ENCODE results near the gene ADARB1.

Gene ADARB1

GRCh38 chr21:45179568-45180245 is 105.3 kb downstream of the ADARB1 start:
- DNase-seq (ENCODE audit: low spot score): no peak
- no peak for TF ChIP-seq CTCF (IDR thresholded peaks at IDR 0.05; ENCODE audit: extremely low read depth, missing control alignments)

GRCh38 chr21:45180246-45180599 is 105.8 kb downstream of the ADARB1 start:
- no peak for DNase-seq (ENCODE audit: low spot score)
- no peak for TF ChIP-seq CTCF (IDR thresholded peaks at IDR 0.05; ENCODE audit: extremely low read depth, missing control alignments)

GRCh38 chr21:45182958-45183357 is 108.6 kb downstream of the ADARB1 start:
- DNase-seq (ENCODE audit: low spot score): no peak
- TF ChIP-seq CTCF (IDR thresholded peaks at IDR 0.05; ENCODE audit: extremely low read depth, missing control alignments): no peak

- no peak for TF ChIP-seq CTCF (IDR thresholded peaks at IDR 0.05; ENCODE audit: extremely low read depth, missing control alignments)
- no peak for DNase-seq (ENCODE audit: low spot score)
Observed at GRCh38 chr21:45183852-45184251, 109.5 kb downstream of the ADARB1 start.

- no peak for TF ChIP-seq CTCF (IDR thresholded peaks at IDR 0.05; ENCODE audit: extremely low read depth, missing control alignments)
- DNase-seq (ENCODE audit: low spot score): no peak
Observed at GRCh38 chr21:45184869-45185268, 110.5 kb downstream of the ADARB1 start.

GRCh38 chr21:45186709-45187108 is 112.3 kb downstream of the ADARB1 start:
- no peak for TF ChIP-seq CTCF (IDR thresholded peaks at IDR 0.05; ENCODE audit: extremely low read depth, missing control alignments)

GRCh38 chr21:45187646-45188045 is 113.3 kb downstream of the ADARB1 start:
- TF ChIP-seq CTCF (IDR thresholded peaks at IDR 0.05; ENCODE audit: extremely low read depth, missing control alignments): no peak
- DNase-seq (ENCODE audit: low spot score): no peak

More at GRCh38 chr21:45186709-45187108, 112.3 kb downstream of the ADARB1 start:
- DNase-seq (ENCODE audit: low spot score): no peak

Data from GM20000 (cell line).